GM23248 (cell line): Measurements from ENCODE around the gene ACO2.

ENCODE experiments used
- EZH2 ChIP-seq: fragments of 200-600 bp; sonication (generic); IDR thresholded peaks from 2 replicates; pipeline ENCODE4 v1.6.1; 2018; ENCODE audit warnings: antibody characterized with exemption, mild to moderate bottlenecking; ENCODE audit not compliant: insufficient read depth, poor library complexity, severe bottlenecking
- EZH2phosphoT487 ChIP-seq: fragments of 200-600 bp; sonication (generic); IDR thresholded peaks from 2 replicates; pipeline ENCODE4 v1.6.1; 2018; ENCODE audit warnings: antibody characterized with exemption, moderate library complexity, mild to moderate bottlenecking, low read depth; ENCODE audit not compliant: insufficient read depth

GRCh38 chr22:41521126-41521525 is 52.2 kb downstream of the ACO2 start:
- TF ChIP-seq EZH2: no peak
- no peak for TF ChIP-seq EZH2phosphoT487
